AG08395 (cell line): ENCODE results near the gene TMPRSS3.

Experiments used
- DNase-seq: peaks from one replicate; pipeline ENCODE4 v3.0.0; 2012; ENCODE audit warnings: mixed read lengths, low spot score

Gene TMPRSS3

GRCh38 chr21:42407476-42407875 is 11.6 kb upstream of the TMPRSS3 start:
- DNase-seq: no peak

- DNase-seq: no peak
These were observed 11.0 kb upstream of the TMPRSS3 start for GRCh38 chr21:42406866-42407265.

- no peak for DNase-seq
These were observed 10.4 kb upstream of the TMPRSS3 start for GRCh38 chr21:42406201-42406621.

GRCh38 chr21:42405064-42406013 is 9.5 kb upstream of the TMPRSS3 start:
- DNase-seq: no peak

GRCh38 chr21:42404539-42404938 is 8.7 kb upstream of the TMPRSS3 start:
- DNase-seq: no peak

- DNase-seq: no peak
These were observed 7.9 kb upstream of the TMPRSS3 start, which contains the start of gene UBASH3A for GRCh38 chr21:42403611-42404231. Gene UBASH3A (plus strand): TSS chr21:42403902. CDS start chr21:42403946, 44 bp downstream.

- no peak for DNase-seq
These were observed 6.0 kb upstream of the TMPRSS3 start for GRCh38 chr21:42401820-42402251.

GRCh38 chr21:42401154-42401553 is 5.3 kb upstream of the TMPRSS3 start:
- DNase-seq: no peak

GRCh38 chr21:42400525-42400924 is 4.7 kb upstream of the TMPRSS3 start:
- DNase-seq: no peak

GRCh38 chr21:42398436-42399028 is 2.7 kb upstream of the TMPRSS3 start:
- DNase-seq: no peak

GRCh38 chr21:42397746-42398394 is 2.0 kb upstream of the TMPRSS3 start:
- no peak for DNase-seq

- no peak for DNase-seq
These were observed 1.2 kb upstream of the TMPRSS3 start for GRCh38 chr21:42396799-42397745.

- no peak for DNase-seq
These were observed 550 bp downstream of the TMPRSS3 start for GRCh38 chr21:42395302-42395701.

- DNase-seq: no peak
These were observed 2.4 kb downstream of the TMPRSS3 start for GRCh38 chr21:42393443-42393950.

- DNase-seq: no peak
These were observed 3.0 kb downstream of the TMPRSS3 start for GRCh38 chr21:42392731-42393442.

- no peak for DNase-seq
These were observed 4.6 kb downstream of the TMPRSS3 start for GRCh38 chr21:42391297-42391696.

GRCh38 chr21:42390696-42391095 is 5.2 kb downstream of the TMPRSS3 start:
- DNase-seq: no peak

GRCh38 chr21:42390193-42390592 is 5.7 kb downstream of the TMPRSS3 start:
- DNase-seq: no peak

GRCh38 chr21:42389449-42389835 is 6.4 kb downstream of the TMPRSS3 start:
- no peak for DNase-seq

- no peak for DNase-seq
These were observed 7.0 kb downstream of the TMPRSS3 start for GRCh38 chr21:42388740-42389448.
